IMR-90 (cell line): ENCODE data around the gene RNF144A. TPM values are rescaled to one million over a fixed set of nuclear protein-coding genes. Genes with fewer than 3 reads are reported as not detected.

Experiments used
- ATAC-seq: fragments of 200-7000 bp; cut with Tn5 transposase; 2 replicates; pipeline ENCODE4 v1.9.1; 2020; ENCODE audit warnings: low read depth, mild to moderate bottlenecking, moderate library complexity
- BruUV-seq: library from RNA; stranded (reverse); fragments of 400-500 nt; replicated peaks from 2 replicates; lab custom pipeline; 2021; lab: Mats Ljungman, UMichigan
- CTCF ChIA-PET: fragments of 300-600 bp; formaldehyde crosslinking; extraction: SDS; loops from one replicate; lab custom pipeline; 2021; ENCODE audit warnings: antibody characterized with exemption; lab: Yijun Ruan, JAX
- POLR2A ChIA-PET: fragments of 300-600 bp; sonication (Branson Sonifier 250); formaldehyde crosslinking; loops from one replicate; lab custom pipeline; 2022; ENCODE audit warnings: antibody characterized with exemption; ENCODE audit not compliant: unreplicated experiment; lab: Charles Lee
- DNase-seq: peaks from one replicate; pipeline ENCODE4 v3.0.0; 2013
- H2AFZ ChIP-seq: replicated peaks from 2 replicates; pipeline ENCODE3; 2013; ENCODE audit warnings: low read length, mild to moderate bottlenecking; ENCODE audit not compliant: poor library complexity
- H2AK5ac ChIP-seq: 2 replicates; pipeline ENCODE4 v1.6.1; 2013; ENCODE audit warnings: low read depth, low read length, inconsistent platforms
- H2AK9ac ChIP-seq: replicated peaks from 2 replicates; pipeline ENCODE3; 2013; ENCODE audit warnings: mild to moderate bottlenecking, low read depth, low read length, moderate library complexity; ENCODE audit not compliant: poor library complexity
- H2BK120ac ChIP-seq: 2 replicates; pipeline ENCODE4 v1.6.1; 2013; ENCODE audit warnings: low read depth, low read length, inconsistent platforms
- H2BK15ac ChIP-seq: 3 replicates; pipeline ENCODE4 v1.6.1; 2013; ENCODE audit warnings: low read depth, low read length, inconsistent platforms
- H2BK20ac ChIP-seq: 2 replicates; pipeline ENCODE4 v1.6.1; 2013; ENCODE audit warnings: low read depth, mild to moderate bottlenecking, inconsistent platforms, low read length, moderate library complexity
- H2BK5ac ChIP-seq: 2 replicates; pipeline ENCODE4 v1.6.1; 2013; ENCODE audit warnings: mild to moderate bottlenecking, low read depth, low read length, inconsistent platforms; ENCODE audit not compliant: poor library complexity, severe bottlenecking
- H3K14ac ChIP-seq: replicated peaks from 2 replicates; pipeline ENCODE4 v1.6.1; 2013; ENCODE audit warnings: low read depth, low read length, inconsistent platforms
- H3K18ac ChIP-seq: 2 replicates; pipeline ENCODE4 v1.6.1; 2013; ENCODE audit warnings: low read depth, low read length, control low read depth
- H3K23ac ChIP-seq: 2 replicates; pipeline ENCODE4 v1.6.1; 2013; ENCODE audit warnings: low read depth, low read length, inconsistent platforms
- H3K27ac ChIP-seq: 2 replicates; pipeline ENCODE4 v1.5.1; 2013; ENCODE audit warnings: mild to moderate bottlenecking, control low read depth, low read length; ENCODE audit not compliant: insufficient read depth
- H3K27me3 ChIP-seq: 2 replicates; pipeline ENCODE4 v1.6.1; 2013; ENCODE audit warnings: low read length; ENCODE audit not compliant: control insufficient read depth, insufficient read depth
- H3K36me3 ChIP-seq: 2 replicates; pipeline ENCODE4 v1.6.1; 2013; ENCODE audit warnings: low read length, mixed read lengths; ENCODE audit not compliant: control insufficient read depth, insufficient read depth
- H3K4ac ChIP-seq: 2 replicates; pipeline ENCODE4 v1.6.1; 2013; ENCODE audit warnings: low read depth, low read length, inconsistent platforms
- H3K4me1 ChIP-seq: 2 replicates; pipeline ENCODE4 v1.6.1; 2013; ENCODE audit warnings: low read length, mixed read lengths; ENCODE audit not compliant: control insufficient read depth, insufficient read depth
- H3K4me2 ChIP-seq: 2 replicates; pipeline ENCODE4 v1.6.1; 2013; ENCODE audit warnings: low read depth, mild to moderate bottlenecking, control low read depth, low read length, moderate library complexity
- H3K4me3 ChIP-seq: 2 replicates; pipeline ENCODE4 v1.5.1; 2013; ENCODE audit warnings: low read depth, mild to moderate bottlenecking, control low read depth, low read length, moderate library complexity; ENCODE audit not compliant: insufficient read depth
- H3K56ac ChIP-seq: 2 replicates; pipeline ENCODE4 v1.6.1; 2013; ENCODE audit warnings: low read length, inconsistent platforms; ENCODE audit not compliant: insufficient read depth; ENCODE audit errors: extremely low read depth
- H3K79me1 ChIP-seq, 2 experiments: 2 replicates each; pipeline ENCODE4 v1.6.1; 2013; ENCODE audit warnings: low read length in 2 of 2, inconsistent platforms in 1 of 2, low read depth in 1 of 2
- H3K9ac ChIP-seq: 2 replicates; pipeline ENCODE4 v1.6.1; 2013; ENCODE audit warnings: low read depth, low read length, control low read depth
- H3K9me1 ChIP-seq: 2 replicates; pipeline ENCODE4 v1.6.1; 2013; ENCODE audit warnings: low read length, inconsistent platforms; ENCODE audit not compliant: insufficient read depth
- H3K9me3 ChIP-seq: 2 replicates; pipeline ENCODE4 v1.6.1; 2013; ENCODE audit warnings: low read length; ENCODE audit not compliant: control insufficient read depth, insufficient read depth
- H4K20me1 ChIP-seq: 2 replicates; pipeline ENCODE4 v1.6.1; 2013; ENCODE audit warnings: low read length, inconsistent platforms; ENCODE audit not compliant: insufficient read depth
- H4K5ac ChIP-seq: 2 replicates; pipeline ENCODE4 v1.6.1; 2013; ENCODE audit warnings: mild to moderate bottlenecking, low read depth, low read length, control low read depth
- H4K8ac ChIP-seq, 2 experiments: 2 replicates each; pipeline ENCODE4 v1.6.1; 2013; ENCODE audit warnings: low read depth in 2 of 2, low read length in 2 of 2, control low read depth in 1 of 2, inconsistent platforms in 1 of 2
- H4K91ac ChIP-seq: 2 replicates; pipeline ENCODE4 v1.6.1; 2013; ENCODE audit warnings: low read depth, low read length, inconsistent platforms; ENCODE audit not compliant: insufficient read depth
- POLR2A ChIP-seq: IDR thresholded peaks from 2 replicates; pipeline ENCODE4 v1.6.1; 2012; ENCODE audit warnings: mild to moderate bottlenecking, low read depth, low read length
- RCOR1 ChIP-seq: IDR thresholded peaks from 2 replicates; pipeline ENCODE4 v1.6.1; 2012; ENCODE audit warnings: mild to moderate bottlenecking, low read length, improper control_type of control experiment; ENCODE audit not compliant: insufficient replicate concordance
- WGBS, 2 experiments: methylation state at CpG; one replicate each; pipeline versions ENCODE4 v1.1.5 to v1.1.7; 2013; ENCODE audit warnings: missing lambda C conversion rate in 2 of 2; ENCODE audit not compliant: insufficient read length in 1 of 2; ENCODE audit errors: extremely low coverage in 2 of 2; 5-methylcytosine and 5-hydroxymethylcytosine counted together
- dilution Hi-C: fragments of 300-500 bp; cut with HindIII; formaldehyde crosslinking; loops from one replicate; pipeline ENCODE4 v1.14.3; 2018; ENCODE audit warnings: low sequenced_read_pairs; ENCODE audit not compliant: unreplicated experiment
- in situ Hi-C: fragments of 300-500 bp; cut with MboI; formaldehyde crosslinking; loops from 3 replicates; pipeline ENCODE4 v1.14.3; 2019; ENCODE audit warnings: low sequenced_read_pairs, inconsistent platforms, mixed read lengths
- intact Hi-C: fragments of 100-400 bp; cut with micrococcal nuclease; formaldehyde crosslinking; loops from 2 replicates; pipeline ENCODE4 v1.10.0; 2022
- polyA plus RNA-seq, 3 experiments: library from polyadenylated mRNA; depleted of rRNA; stranded (reverse); fragments of >200 nt; gene quantifications; 2 replicates each; pipeline ENCODE4 v1.2.3, GENCODE V29; 2012; ENCODE audit warnings: low replicate concordance in 1 of 3
- total RNA-seq: library from RNA; depleted of rRNA; stranded (reverse); fragments of >200 nt; gene quantifications from 2 replicates; pipeline ENCODE4 v1.2.3, GENCODE V29; 2012
- TF ChIP-seq, protein P1 (sequence below): conservative IDR thresholded peaks from 2 replicates; pipeline ENCODE4 v1.5.1; 2012; ENCODE audit warnings: mild to moderate bottlenecking, low read depth, low read length, improper control_type of control experiment

The RNF144A gene
- total and polyA plus RNA-seq, 2 of the 4 experiments (the other 2 are of a cell fraction), result 0.18 to 0.26 TPM

DNA sequence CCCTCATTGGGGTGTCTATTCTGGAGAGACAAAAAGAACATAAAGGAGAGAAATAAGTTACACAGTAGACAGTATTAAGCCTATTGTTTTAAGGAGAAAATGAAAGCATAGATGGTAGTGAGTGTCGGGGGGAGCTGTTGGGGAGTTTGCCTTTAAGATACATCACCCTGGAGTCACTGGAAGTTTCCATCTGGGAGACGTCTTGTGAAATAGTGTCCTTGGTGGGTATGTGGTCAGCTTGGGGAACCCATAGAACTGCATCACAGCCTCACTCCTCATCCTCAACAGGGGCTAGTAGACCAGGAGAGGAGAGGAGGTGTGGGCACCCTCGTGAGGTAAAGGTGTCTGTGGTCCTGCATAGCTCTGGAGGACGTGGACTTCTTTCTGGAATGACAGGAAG lies 60.6 kb downstream of the RNF144A start:
- DNase-seq (no peak), ATAC-seq (no peak)
- Histone ChIP-seq H3K9ac (no peak overlapping the region), H4K8ac (no peak overlapping the region), H4K20me1 (no peaks in the 10 kb centered on the region), H3K4me2 (no peak overlapping the region), H3K9me1 (no peaks in the 10 kb centered on the region), H3K36me3 (no peaks in the 10 kb centered on the region), H2AFZ (no peak overlapping the region), H3K4me1 (no peaks in the 10 kb centered on the region), H3K18ac (no peak overlapping the region), H4K91ac (no peak overlapping the region), H3K14ac (no peak overlapping the region), H3K56ac (no peak overlapping the region), H2BK120ac (no peak overlapping the region), H3K27me3 (no peaks in the 10 kb centered on the region), H2BK20ac (no peak overlapping the region), H3K23ac (no peak overlapping the region), H2AK5ac (no peak overlapping the region), H3K4ac (no peak overlapping the region), H2BK5ac (no peak overlapping the region), H4K5ac (no peak overlapping the region), H3K9me3 (no peaks in the 10 kb centered on the region; the same call in 1 of the 2 replicates), H3K4me3 (no peak overlapping the region), H2AK9ac (no peak overlapping the region), H2BK15ac (no peak overlapping the region), H3K27ac (no peak overlapping the region), H3K79me1 (no peaks in the 10 kb centered on the region)
- WGBS, 2 experiments, result 80% methylated on average over 1 of the region's 4 CpGs; no CpG with 5 or more reads in 1 of the 2 experiments
- in situ Hi-C loops (no loop called here), dilution Hi-C loops (no loop called here), intact Hi-C loops (no loop called here)
- ChIA-PET POLR2A (no interaction called here), CTCF (no interaction called here)
- TF ChIP-seq POLR2A (no peak), RCOR1 (no peak)
- TF ChIP-seq, protein P1, sequence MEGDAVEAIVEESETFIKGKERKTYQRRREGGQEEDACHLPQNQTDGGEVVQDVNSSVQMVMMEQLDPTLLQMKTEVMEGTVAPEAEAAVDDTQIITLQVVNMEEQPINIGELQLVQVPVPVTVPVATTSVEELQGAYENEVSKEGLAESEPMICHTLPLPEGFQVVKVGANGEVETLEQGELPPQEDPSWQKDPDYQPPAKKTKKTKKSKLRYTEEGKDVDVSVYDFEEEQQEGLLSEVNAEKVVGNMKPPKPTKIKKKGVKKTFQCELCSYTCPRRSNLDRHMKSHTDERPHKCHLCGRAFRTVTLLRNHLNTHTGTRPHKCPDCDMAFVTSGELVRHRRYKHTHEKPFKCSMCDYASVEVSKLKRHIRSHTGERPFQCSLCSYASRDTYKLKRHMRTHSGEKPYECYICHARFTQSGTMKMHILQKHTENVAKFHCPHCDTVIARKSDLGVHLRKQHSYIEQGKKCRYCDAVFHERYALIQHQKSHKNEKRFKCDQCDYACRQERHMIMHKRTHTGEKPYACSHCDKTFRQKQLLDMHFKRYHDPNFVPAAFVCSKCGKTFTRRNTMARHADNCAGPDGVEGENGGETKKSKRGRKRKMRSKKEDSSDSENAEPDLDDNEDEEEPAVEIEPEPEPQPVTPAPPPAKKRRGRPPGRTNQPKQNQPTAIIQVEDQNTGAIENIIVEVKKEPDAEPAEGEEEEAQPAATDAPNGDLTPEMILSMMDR, result no peak
- no TSS peak for BruUV-seq
